Liver (tissue), 9 donors: ENCODE results near the gene HOXC13. TPM values are rescaled to one million over a fixed set of nuclear protein-coding genes. Genes with fewer than 3 reads are reported as not detected.

Experiments used
- DNase-seq: peaks from one replicate; pipeline ENCODE4 v3.0.0-alpha.2; 2017; ENCODE audit warnings: low spot score
- H3K27ac ChIP-seq, 2 donors: one replicate each; pipeline ENCODE4 v1.7.0; 2013; ENCODE audit warnings: inconsistent platforms in 2 of 2, low read length in 2 of 2, control low read depth in 1 of 2, low read depth in 1 of 2, mild to moderate bottlenecking in 1 of 2
- H3K27me3 ChIP-seq, 4 donors: one replicate each; pipeline versions ENCODE4 v1.6.1 to v1.7.0; 2013; ENCODE audit warnings: low read length in 3 of 4, inconsistent platforms in 1 of 4, mild to moderate bottlenecking in 1 of 4, moderate library complexity in 1 of 4; ENCODE audit not compliant: control insufficient read depth in 4 of 4, insufficient read depth in 4 of 4
- H3K36me3 ChIP-seq, 4 donors: one replicate each; pipeline versions ENCODE4 v1.6.1 to v1.7.0; 2013; ENCODE audit warnings: low read length in 3 of 4, mild to moderate bottlenecking in 3 of 4, low read depth in 1 of 4, moderate library complexity in 1 of 4; ENCODE audit not compliant: control insufficient read depth in 4 of 4, insufficient read depth in 3 of 4
- H3K4me1 ChIP-seq, 4 donors: one replicate each; pipeline versions ENCODE4 v1.6.1 to v1.7.0; 2013; ENCODE audit warnings: low read length in 3 of 4, mild to moderate bottlenecking in 3 of 4, moderate library complexity in 1 of 4; ENCODE audit not compliant: control insufficient read depth in 4 of 4, insufficient read depth in 4 of 4
- H3K4me3 ChIP-seq, 3 donors: one replicate each; pipeline versions ENCODE4 v1.6.1 to v1.7.0; 2013; ENCODE audit warnings: low read length in 3 of 3, control low read depth in 1 of 3, low read depth in 1 of 3, mild to moderate bottlenecking in 1 of 3
- H3K9ac ChIP-seq, 2 donors: one replicate each; pipeline ENCODE4 v1.7.0; 2013; ENCODE audit warnings: low read length in 2 of 2, mild to moderate bottlenecking in 2 of 2, moderate library complexity in 2 of 2, control low read depth in 1 of 2, low read depth in 1 of 2
- H3K9me3 ChIP-seq, 4 donors: one replicate each; pipeline versions ENCODE4 v1.6.1 to v1.7.0; 2013; ENCODE audit warnings: low read length in 3 of 4; ENCODE audit not compliant: control insufficient read depth in 4 of 4
- EGR1 ChIP-seq, 2 donors: IDR thresholded peaks; 2 replicates each; pipeline ENCODE4 v1.6.1; 2016 to 2018; ENCODE audit warnings: antibody characterized with exemption in 2 of 2, low read depth in 2 of 2
- FOXA1 ChIP-seq: IDR thresholded peaks from 2 replicates; pipeline ENCODE4 v1.6.1; 2016; ENCODE audit warnings: antibody characterized with exemption
- FOXA2 ChIP-seq: IDR thresholded peaks from 2 replicates; pipeline ENCODE4 v1.6.1; 2016; ENCODE audit warnings: antibody characterized with exemption
- GABPA ChIP-seq, 2 donors: IDR thresholded peaks in 1 of 2; conservative IDR thresholded peaks in 1 of 2; 2 replicates each; pipeline ENCODE4 v1.6.1; 2016; ENCODE audit warnings: antibody characterized with exemption in 2 of 2, mild to moderate bottlenecking in 1 of 2, moderate library complexity in 1 of 2
- HNF4G ChIP-seq: IDR thresholded peaks from 2 replicates; pipeline ENCODE4 v1.6.1; 2016; ENCODE audit warnings: antibody characterized with exemption
- JUND ChIP-seq, 2 donors: IDR thresholded peaks; 2 replicates each; pipeline ENCODE4 v1.6.1; 2016; ENCODE audit warnings: antibody characterized with exemption in 2 of 2
- NR2F2 ChIP-seq: IDR thresholded peaks from 2 replicates; pipeline ENCODE4 v1.6.1; 2016; ENCODE audit warnings: antibody characterized with exemption
- RAD21 ChIP-seq, 2 donors: IDR thresholded peaks; 2 replicates each; pipeline ENCODE4 v1.6.1; 2016; ENCODE audit warnings: antibody characterized with exemption in 2 of 2, mild to moderate bottlenecking in 2 of 2
- REST ChIP-seq: IDR thresholded peaks from 2 replicates; pipeline ENCODE4 v1.6.1; 2016; ENCODE audit warnings: antibody characterized with exemption, mild to moderate bottlenecking
- RXRA ChIP-seq, 2 donors: IDR thresholded peaks; 2 replicates each; pipeline ENCODE4 v1.6.1; 2017 to 2018; ENCODE audit warnings: antibody characterized with exemption in 2 of 2, mild to moderate bottlenecking in 1 of 2
- SP1 ChIP-seq: IDR thresholded peaks from 2 replicates; pipeline ENCODE4 v1.6.1; 2018; ENCODE audit warnings: antibody characterized with exemption, mild to moderate bottlenecking
- TAF1 ChIP-seq: conservative IDR thresholded peaks from 2 replicates; pipeline ENCODE4 v1.6.1; 2016; ENCODE audit warnings: antibody characterized with exemption, mild to moderate bottlenecking
- YY1 ChIP-seq: IDR thresholded peaks from 2 replicates; pipeline ENCODE4 v1.6.1; 2016; ENCODE audit warnings: antibody characterized with exemption, mild to moderate bottlenecking
- WGBS: extraction: QIAGEN DNeasy Blood & Tissue Kit; methylation state at CpG from one replicate; pipeline ENCODE4 v1.1.7; 2013; 5-methylcytosine and 5-hydroxymethylcytosine counted together
- polyA plus RNA-seq, 2 donors: library from polyadenylated mRNA; stranded (reverse) in 1 of 2; unstranded in 1 of 2; fragments of 200-250 nt in 1 of 2; fragments of >200 nt in 1 of 2; fragmentation: Nextera tagmentation in 1 of 2; extraction: Ambion mirVana in 1 of 2; gene quantifications; one replicate each; pipeline versions ENCODE4 v1.2.1 to v1.2.3, GENCODE V29; 2013 to 2015
- total RNA-seq, 2 donors: library from RNA; depleted of rRNA; stranded (reverse); fragments of >200 nt; gene quantifications; one replicate each; pipeline ENCODE4 v1.2.3, GENCODE V29; 2014
- TF ChIP-seq, protein P1 (sequence below): fragments of 150-350 bp; IDR thresholded peaks from 2 replicates; pipeline ENCODE4 v1.5.1; 2017; ENCODE audit warnings: improper control_type of control experiment, low read depth, low read length; ENCODE audit not compliant: missing input control
- TF ChIP-seq, protein P2 (sequence below): IDR thresholded peaks from 2 replicates; pipeline ENCODE4 v1.6.1; 2016; ENCODE audit warnings: antibody characterized with exemption
- TF ChIP-seq, protein P3 (sequence below): IDR thresholded peaks from 2 replicates; pipeline ENCODE4 v1.6.1; 2016; ENCODE audit warnings: antibody characterized with exemption
- donor health status: healthy.
- donor health status: healthy.
- donor health status: healthy.
- donor health status: healthy.
- donor health status: healthy.

The HOXC13 gene
- total and polyA plus RNA-seq, 4 donors, result not detected

DNA sequence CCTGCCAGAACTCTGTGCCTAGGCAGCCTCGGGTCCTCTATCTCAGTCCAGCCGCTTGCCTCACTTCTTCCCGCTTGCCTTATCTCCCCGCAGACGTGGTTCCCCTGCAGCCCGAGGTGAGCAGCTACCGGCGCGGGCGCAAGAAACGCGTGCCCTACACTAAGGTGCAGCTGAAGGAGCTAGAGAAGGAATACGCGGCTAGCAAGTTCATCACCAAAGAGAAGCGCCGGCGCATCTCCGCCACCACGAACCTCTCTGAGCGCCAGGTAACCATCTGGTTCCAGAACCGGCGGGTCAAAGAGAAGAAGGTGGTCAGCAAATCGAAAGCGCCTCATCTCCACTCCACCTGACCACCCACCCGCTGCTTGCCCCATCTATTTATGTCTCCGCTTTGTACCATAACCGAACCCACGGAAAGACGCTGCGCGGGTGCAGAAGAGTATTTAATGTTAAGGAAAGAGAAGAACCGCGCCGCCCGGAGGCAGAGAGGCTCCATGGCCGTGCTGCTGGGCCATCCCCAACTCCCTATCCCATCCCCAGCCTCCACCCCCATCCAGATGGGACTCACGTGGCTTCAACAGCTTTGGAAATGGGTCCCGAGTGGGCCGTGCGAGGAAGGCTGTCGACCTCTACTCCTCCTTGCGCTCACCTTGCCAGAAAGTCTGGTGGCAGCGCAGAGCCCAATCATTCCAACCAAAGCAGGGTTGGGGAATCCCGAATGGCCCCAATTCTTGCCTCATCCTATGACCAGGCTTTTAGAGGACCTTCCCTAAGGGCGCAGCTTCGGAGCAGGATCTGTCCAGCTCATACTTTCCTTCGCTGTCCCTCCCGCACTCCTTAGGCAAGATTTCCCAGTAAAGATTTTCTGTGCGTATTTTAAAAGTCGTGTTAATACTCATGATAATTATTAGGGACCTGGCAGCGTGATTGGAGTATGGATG is 6.5 kb downstream of the HOXC13 start:
- DNase-seq, result no peak
- H3K9me3 ChIP-seq, result no peaks in the 10 kb centered on the region
- no peak overlapping the region for H3K4me3 ChIP-seq
- 7% methylated on average over 51 of the region's 51 CpGs for WGBS
- no peak overlapping the region for H3K9ac ChIP-seq
- no peak for TF ChIP-seq SP1
- TF ChIP-seq YY1, result no peak
- TF ChIP-seq, protein P1, sequence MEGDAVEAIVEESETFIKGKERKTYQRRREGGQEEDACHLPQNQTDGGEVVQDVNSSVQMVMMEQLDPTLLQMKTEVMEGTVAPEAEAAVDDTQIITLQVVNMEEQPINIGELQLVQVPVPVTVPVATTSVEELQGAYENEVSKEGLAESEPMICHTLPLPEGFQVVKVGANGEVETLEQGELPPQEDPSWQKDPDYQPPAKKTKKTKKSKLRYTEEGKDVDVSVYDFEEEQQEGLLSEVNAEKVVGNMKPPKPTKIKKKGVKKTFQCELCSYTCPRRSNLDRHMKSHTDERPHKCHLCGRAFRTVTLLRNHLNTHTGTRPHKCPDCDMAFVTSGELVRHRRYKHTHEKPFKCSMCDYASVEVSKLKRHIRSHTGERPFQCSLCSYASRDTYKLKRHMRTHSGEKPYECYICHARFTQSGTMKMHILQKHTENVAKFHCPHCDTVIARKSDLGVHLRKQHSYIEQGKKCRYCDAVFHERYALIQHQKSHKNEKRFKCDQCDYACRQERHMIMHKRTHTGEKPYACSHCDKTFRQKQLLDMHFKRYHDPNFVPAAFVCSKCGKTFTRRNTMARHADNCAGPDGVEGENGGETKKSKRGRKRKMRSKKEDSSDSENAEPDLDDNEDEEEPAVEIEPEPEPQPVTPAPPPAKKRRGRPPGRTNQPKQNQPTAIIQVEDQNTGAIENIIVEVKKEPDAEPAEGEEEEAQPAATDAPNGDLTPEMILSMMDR, result no peak
- TF ChIP-seq, protein P2, sequence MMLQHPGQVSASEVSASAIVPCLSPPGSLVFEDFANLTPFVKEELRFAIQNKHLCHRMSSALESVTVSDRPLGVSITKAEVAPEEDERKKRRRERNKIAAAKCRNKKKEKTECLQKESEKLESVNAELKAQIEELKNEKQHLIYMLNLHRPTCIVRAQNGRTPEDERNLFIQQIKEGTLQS, result no peak
- no peak for TF ChIP-seq JUND (IDR thresholded peaks at IDR 0.05)
- TF ChIP-seq FOXA1, result no peak
- TF ChIP-seq, protein P3, sequence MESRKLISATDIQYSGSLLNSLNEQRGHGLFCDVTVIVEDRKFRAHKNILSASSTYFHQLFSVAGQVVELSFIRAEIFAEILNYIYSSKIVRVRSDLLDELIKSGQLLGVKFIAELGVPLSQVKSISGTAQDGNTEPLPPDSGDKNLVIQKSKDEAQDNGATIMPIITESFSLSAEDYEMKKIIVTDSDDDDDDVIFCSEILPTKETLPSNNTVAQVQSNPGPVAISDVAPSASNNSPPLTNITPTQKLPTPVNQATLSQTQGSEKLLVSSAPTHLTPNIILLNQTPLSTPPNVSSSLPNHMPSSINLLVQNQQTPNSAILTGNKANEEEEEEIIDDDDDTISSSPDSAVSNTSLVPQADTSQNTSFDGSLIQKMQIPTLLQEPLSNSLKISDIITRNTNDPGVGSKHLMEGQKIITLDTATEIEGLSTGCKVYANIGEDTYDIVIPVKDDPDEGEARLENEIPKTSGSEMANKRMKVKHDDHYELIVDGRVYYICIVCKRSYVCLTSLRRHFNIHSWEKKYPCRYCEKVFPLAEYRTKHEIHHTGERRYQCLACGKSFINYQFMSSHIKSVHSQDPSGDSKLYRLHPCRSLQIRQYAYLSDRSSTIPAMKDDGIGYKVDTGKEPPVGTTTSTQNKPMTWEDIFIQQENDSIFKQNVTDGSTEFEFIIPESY, result no peak
- no peak for TF ChIP-seq HNF4G
- no peaks in the 10 kb centered on the region for H3K36me3 ChIP-seq
- no peaks in the 10 kb centered on the region for H3K4me1 ChIP-seq
- H3K27ac ChIP-seq, result no peak overlapping the region
- peaks cover 5 to 36% (median 28%) of the 10 kb centered on the region in 4 donors for H3K27me3 ChIP-seq

DNA sequence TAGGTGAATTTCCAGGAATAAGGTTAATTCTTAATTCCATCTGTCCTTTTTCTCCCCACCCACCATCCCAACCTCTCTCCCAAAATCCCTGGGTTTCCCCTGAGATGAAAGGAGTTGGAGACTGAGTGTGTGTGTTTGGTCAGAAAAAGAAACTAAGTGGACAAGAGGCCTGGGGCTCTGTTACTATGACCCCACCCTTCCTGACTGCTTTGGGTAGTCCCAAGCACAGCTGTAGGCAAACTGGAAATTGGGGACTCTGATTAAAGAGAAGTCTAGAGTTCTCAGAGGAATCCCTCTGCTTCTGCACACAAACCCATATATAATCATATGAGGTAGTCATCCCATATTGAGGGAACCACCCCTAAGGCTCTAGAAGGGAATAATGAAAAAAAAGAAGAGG is 9.1 kb downstream of the HOXC13 start:
- no peaks in the 10 kb centered on the region for H3K36me3 ChIP-seq
- DNase-seq, result no peak
- no peaks in the 10 kb centered on the region for H3K4me1 ChIP-seq
- no peak overlapping the region for H3K27ac ChIP-seq
- peaks cover 0 to 4% (median 0%) of the 10 kb centered on the region in 4 donors for H3K9me3 ChIP-seq
- no peak overlapping the region for H3K9ac ChIP-seq
- H3K4me3 ChIP-seq, result no peak overlapping the region
- H3K27me3 ChIP-seq, result peaks cover 3 to 41% (median 34%) of the 10 kb centered on the region in 4 donors
- TF ChIP-seq RAD21 (IDR thresholded peaks at IDR 0.05) (no peak), REST (no peak), FOXA1 (no peak), EGR1 (IDR thresholded peaks at IDR 0.05; ENCODE audit: low read depth in 2 of 2) (no peak), NR2F2 (no peak), SP1 (no peak), HNF4G (no peak), TAF1 (no peak), RXRA (IDR thresholded peaks at IDR 0.05) (no peak), GABPA (IDR thresholded peaks at IDR 0.05 in 1 of 2, conservative IDR thresholded peaks at IDR 0.05 in 1 of 2) (no peak), YY1 (no peak), FOXA2 (no peak)
- TF ChIP-seq, protein P2, result no peak
- TF ChIP-seq, protein P1, result no peak
- TF ChIP-seq, protein P3, result no peak
